GM19193 (cell line): Measurements from ENCODE around the gene UBP1.
A peak's percentile ranks its signal among the peaks of the same experiment; 100 is the strongest.

Experiments used
- POLR2A ChIP-seq: IDR thresholded peaks from 4 replicates; pipeline ENCODE4 v1.6.1; 2011; ENCODE audit not compliant: insufficient read depth, insufficient read length; ENCODE audit errors: extremely low read depth

The UBP1 gene

GRCh38 chr3:33440328-33441224 is at the start of gene UBP1:
Gene UBP1 (minus strand): TSS chr3:33440405. CDS start chr3:33439848, 557 bp downstream.
- peak; percentile 96 for TF ChIP-seq POLR2A

- TF ChIP-seq POLR2A = no peak
Measured at GRCh38 chr3:33488683-33489082, 48.5 kb upstream of the UBP1 start.

- TF ChIP-seq POLR2A = no peak
Measured at GRCh38 chr3:33488246-33488645, 48.0 kb upstream of the UBP1 start.

GRCh38 chr3:33482111-33482521 is 41.9 kb upstream of the UBP1 start:
- TF ChIP-seq POLR2A = no peak

- TF ChIP-seq POLR2A = no peak
Measured at GRCh38 chr3:33474896-33475295, 34.7 kb upstream of the UBP1 start.

- no peak for TF ChIP-seq POLR2A
Measured at GRCh38 chr3:33473813-33474212, 33.6 kb upstream of the UBP1 start.

- no peak for TF ChIP-seq POLR2A
Measured at GRCh38 chr3:33467786-33468185, 27.6 kb upstream of the UBP1 start.

- TF ChIP-seq POLR2A = no peak
Measured at GRCh38 chr3:33461097-33461496, 20.9 kb upstream of the UBP1 start.

GRCh38 chr3:33458446-33458845 is 18.2 kb upstream of the UBP1 start:
- TF ChIP-seq POLR2A = no peak

- no peak for TF ChIP-seq POLR2A
Measured at GRCh38 chr3:33456756-33457155, 16.6 kb upstream of the UBP1 start.

GRCh38 chr3:33453331-33453761 is 13.1 kb upstream of the UBP1 start:
- no peak for TF ChIP-seq POLR2A

GRCh38 chr3:33447958-33448357 is 7.8 kb upstream of the UBP1 start:
- no peak for TF ChIP-seq POLR2A

GRCh38 chr3:33442190-33442589 is 2.0 kb upstream of the UBP1 start:
- no peak for TF ChIP-seq POLR2A

GRCh38 chr3:33441225-33441976 is 1.2 kb upstream of the UBP1 start:
- no peak for TF ChIP-seq POLR2A

GRCh38 chr3:33439546-33440327 is 468 bp downstream of the UBP1 start:
- peak; percentile 87 for TF ChIP-seq POLR2A
